ENCODE data around the gene POM121C.
"Not testable (repeated sequence)": the region's sequence is repeated elsewhere in the genome, so short reads cannot be mapped to it uniquely, and the experiment has no call there.

GRCh38 chr7:75414204-75414603 is 71.9 kb downstream of the POM121C start:
- not testable (repeated sequence) for TF ChIP-seq CTCF, POLR2A (IDR thresholded peaks at IDR 0.05)

Measured in testis (tissue), 2 donors.